HCT116 (cell line): ENCODE results near the gene CFAP126.

ENCODE experiments used
- CTCF ChIP-seq, 3 experiments: fragments of 200-600 bp in 1 of 3; sonication (generic) in 1 of 3; IDR thresholded peaks in 2 of 3; conservative IDR thresholded peaks in 1 of 3; 2 replicates each; pipeline ENCODE4 v1.5.1; 2012 to 2017; ENCODE audit warnings: low read depth in 2 of 3, low read length in 2 of 3, antibody characterized with exemption in 1 of 3, borderline replicate concordance in 1 of 3, control low read depth in 1 of 3, mild to moderate bottlenecking in 1 of 3, mixed read lengths in 1 of 3, mixed run types in 1 of 3, moderate library complexity in 1 of 3; ENCODE audit not compliant: insufficient read depth in 1 of 3
- EGR1 ChIP-seq: IDR thresholded peaks from 2 replicates; pipeline ENCODE4 v1.6.1; 2012; ENCODE audit warnings: low read depth
- EZH2phosphoT487 ChIP-seq: fragments of 200-600 bp; IDR thresholded peaks from 2 replicates; pipeline ENCODE4 v1.6.1; 2018; ENCODE audit warnings: antibody characterized with exemption, borderline replicate concordance
- MAX ChIP-seq: IDR thresholded peaks from 2 replicates; pipeline ENCODE4 v1.6.1; 2012
- POLR2A ChIP-seq: IDR thresholded peaks from 2 replicates; pipeline ENCODE4 v1.7.0; 2011; ENCODE audit warnings: borderline replicate concordance; ENCODE audit not compliant: insufficient read depth, insufficient read length; ENCODE audit errors: extremely low read depth
- SP1 ChIP-seq: IDR thresholded peaks from 2 replicates; pipeline ENCODE4 v1.6.1; 2012; ENCODE audit warnings: low read depth

- TF ChIP-seq CTCF (IDR thresholded peaks at IDR 0.05 in 2 of 3, conservative IDR thresholded peaks at IDR 0.05 in 1 of 3; ENCODE audit: borderline replicate concordance in 1 of 3, insufficient read depth in 1 of 3, low read depth in 2 of 3, low read length in 2 of 3) (no peak), EGR1 (no peak), POLR2A (no peak), MAX (no peak), SP1 (no peak), EZH2phosphoT487 (no peak)
Measured at GRCh38 chr1:161333166-161333565, 34.5 kb downstream of the CFAP126 start.
